ENCODE measurements around the gene TP73.

The TP73 gene

GRCh38 chr1:3645247-3645646 lies 7.1 kb upstream of the TP73 start:
- TF ChIP-seq BACH2 (CRISPR knock-in tag; IDR thresholded peaks at IDR 0.05; ENCODE audit: borderline replicate concordance), result no peak
- TF ChIP-seq CREB5 (CRISPR knock-in tag; IDR thresholded peaks at IDR 0.05; ENCODE audit: low read depth), result no peak
- ATAC-seq, result no peak

- ATAC-seq, result no peak
- TF ChIP-seq SNAI2 (CRISPR knock-in tag; IDR thresholded peaks at IDR 0.05) (no peak), ESRRG (CRISPR knock-in tag; IDR thresholded peaks at IDR 0.05) (no peak), POU6F1 (CRISPR knock-in tag; IDR thresholded peaks at IDR 0.05; ENCODE audit: borderline replicate concordance, low read depth) (no peak), BACH2 (CRISPR knock-in tag; IDR thresholded peaks at IDR 0.05; ENCODE audit: borderline replicate concordance) (no peak), TSHZ2 (CRISPR knock-in tag; IDR thresholded peaks at IDR 0.05) (no peak), GLIS3 (CRISPR knock-in tag; IDR thresholded peaks at IDR 0.05) (no peak), ISL1 (CRISPR knock-in tag; IDR thresholded peaks at IDR 0.05) (no peak), TOX (CRISPR knock-in tag; IDR thresholded peaks at IDR 0.05; ENCODE audit: borderline replicate concordance) (no peak), ZNF8 (CRISPR knock-in tag; IDR thresholded peaks at IDR 0.05) (no peak), ZNF565 (CRISPR knock-in tag; conservative IDR thresholded peaks at IDR 0.05; ENCODE audit: low read depth) (no peak), CSDC2 (CRISPR knock-in tag; IDR thresholded peaks at IDR 0.05) (no peak)
These were observed 6.5 kb upstream of the TP73 start for GRCh38 chr1:3645666-3646355.

- no peak for ATAC-seq
- no peak for TF ChIP-seq CREB5 (CRISPR knock-in tag; IDR thresholded peaks at IDR 0.05; ENCODE audit: low read depth)
- no peak for TF ChIP-seq CSRNP3 (CRISPR knock-in tag; IDR thresholded peaks at IDR 0.05)
- TF ChIP-seq GLIS3 (CRISPR knock-in tag; IDR thresholded peaks at IDR 0.05), result no peak
- TF ChIP-seq ZFP30 (CRISPR knock-in tag; IDR thresholded peaks at IDR 0.05), result no peak
- no peak for TF ChIP-seq RARB (CRISPR knock-in tag; IDR thresholded peaks at IDR 0.05)
- TF ChIP-seq ISL1 (CRISPR knock-in tag; IDR thresholded peaks at IDR 0.05), result no peak
- no peak for TF ChIP-seq CSDC2 (CRISPR knock-in tag; IDR thresholded peaks at IDR 0.05)
- no peak for TF ChIP-seq ZNF8 (CRISPR knock-in tag; IDR thresholded peaks at IDR 0.05)
- TF ChIP-seq ZNF565 (CRISPR knock-in tag; conservative IDR thresholded peaks at IDR 0.05; ENCODE audit: low read depth), result no peak
- TF ChIP-seq ZNF70 (CRISPR knock-in tag; IDR thresholded peaks at IDR 0.05), result no peak
- no peak for TF ChIP-seq ZFP3 (CRISPR knock-in tag; IDR thresholded peaks at IDR 0.05)
- TF ChIP-seq ARNTL (CRISPR knock-in tag; IDR thresholded peaks at IDR 0.05; ENCODE audit: borderline replicate concordance, low read depth), result no peak
- TF ChIP-seq PPARA (CRISPR knock-in tag; IDR thresholded peaks at IDR 0.05; ENCODE audit: borderline replicate concordance), result no peak
These were observed 5.7 kb upstream of the TP73 start for GRCh38 chr1:3646596-3646995.

Measured in SK-N-SH treated with all-trans-retinoic acid at 6 μM for 48 hours (cell line).